Stimulated activated CD4-positive, alpha-beta T cell treated with anti-CD3 and anti-CD28 coated beads, Interleukin-12 subunit alpha, Interleukin-12 subunit beta, amount 100 ng/mL, for 4 hours (primary cell): ENCODE results near the gene INPP4B.

Experiments used
- DNase-seq: peaks from one replicate; pipeline ENCODE4 v3.0.0-alpha.2; 2020

The INPP4B gene

GRCh38 chr4:142365391-142365790 lies 480.7 kb downstream of the INPP4B start:
- no peak for DNase-seq

GRCh38 chr4:142363686-142364085 lies 482.4 kb downstream of the INPP4B start:
- DNase-seq, result no peak

GRCh38 chr4:142361981-142362380 lies 484.1 kb downstream of the INPP4B start:
- DNase-seq, result no peak

GRCh38 chr4:142360657-142361056 lies 485.4 kb downstream of the INPP4B start:
- no peak for DNase-seq

- no peak for DNase-seq
Measured at GRCh38 chr4:142358656-142359055, 487.4 kb downstream of the INPP4B start.

- DNase-seq, result no peak
Measured at GRCh38 chr4:142356801-142357200, 489.3 kb downstream of the INPP4B start.

GRCh38 chr4:142356118-142356759 lies 489.9 kb downstream of the INPP4B start:
- DNase-seq, result no peak

- DNase-seq, result no peak
Measured at GRCh38 chr4:142355421-142355930, 490.6 kb downstream of the INPP4B start.

GRCh38 chr4:142354794-142355420 lies 491.2 kb downstream of the INPP4B start:
- no peak for DNase-seq

- no peak for DNase-seq
Measured at GRCh38 chr4:142354041-142354440, 492.1 kb downstream of the INPP4B start.

- DNase-seq, result no peak
Measured at GRCh38 chr4:142353149-142353738, 492.9 kb downstream of the INPP4B start.

- no peak for DNase-seq
Measured at GRCh38 chr4:142352712-142353111, 493.4 kb downstream of the INPP4B start.

- DNase-seq, result no peak
Measured at GRCh38 chr4:142351958-142352357, 494.1 kb downstream of the INPP4B start.

GRCh38 chr4:142350871-142351270 lies 495.2 kb downstream of the INPP4B start:
- DNase-seq, result no peak

- no peak for DNase-seq
Measured at GRCh38 chr4:142348613-142349021, 497.5 kb downstream of the INPP4B start.

- no peak for DNase-seq
Measured at GRCh38 chr4:142347241-142347640, 498.9 kb downstream of the INPP4B start.

- no peak for DNase-seq
Measured at GRCh38 chr4:142345924-142346323, 500.2 kb downstream of the INPP4B start.

- DNase-seq, result no peak
Measured at GRCh38 chr4:142341268-142341667, 504.8 kb downstream of the INPP4B start.

GRCh38 chr4:142339053-142339452 lies 507.0 kb downstream of the INPP4B start:
- DNase-seq, result no peak

- DNase-seq, result no peak
Measured at GRCh38 chr4:142336251-142336934, 509.7 kb downstream of the INPP4B start.

- no peak for DNase-seq
Measured at GRCh38 chr4:142334931-142335330, 511.2 kb downstream of the INPP4B start.

- DNase-seq, result no peak
Measured at GRCh38 chr4:142331646-142332045, 514.5 kb downstream of the INPP4B start.

GRCh38 chr4:142331132-142331531 lies 515.0 kb downstream of the INPP4B start:
- no peak for DNase-seq

GRCh38 chr4:142330311-142330710 lies 515.8 kb downstream of the INPP4B start:
- no peak for DNase-seq
